Neural crest cell (in vitro differentiated cells): ENCODE measurements around the gene PGAM1. TPM values are rescaled to one million over a fixed set of nuclear protein-coding genes. Genes with fewer than 3 reads are reported as not detected.

ENCODE experiments used
- DNase-seq: peaks from one replicate; pipeline ENCODE4 v3.0.0; 2021; ENCODE audit warnings: low read depth, mixed read lengths, low spot score
- H3K27ac Mint-ChIP-seq: one replicate; pipeline ENCODE4 v1.8.0; 2021; ENCODE audit warnings: mild to moderate bottlenecking, mixed read lengths; ENCODE audit not compliant: unreplicated experiment
- H3K27me3 Mint-ChIP-seq: 2 replicates; pipeline ENCODE4 v1.8.0; 2021; ENCODE audit warnings: low read depth, mild to moderate bottlenecking, mixed read lengths
- H3K36me3 Mint-ChIP-seq: 2 replicates; pipeline ENCODE4 v1.8.0; 2021; ENCODE audit warnings: low read depth, mild to moderate bottlenecking, mixed read lengths
- H3K4me1 Mint-ChIP-seq: 2 replicates; pipeline ENCODE4 v1.8.0; 2021; ENCODE audit warnings: mixed read lengths
- H3K4me3 Mint-ChIP-seq: one replicate; pipeline ENCODE4 v1.8.0; 2021; ENCODE audit warnings: mild to moderate bottlenecking, mixed read lengths
- H3K9me3 Mint-ChIP-seq: 2 replicates; pipeline ENCODE4 v1.8.0; 2021; ENCODE audit warnings: mixed read lengths
- CTCF ChIP-seq: fragments of 200-600 bp; sonication (generic); conservative IDR thresholded peaks from 2 replicates; pipeline ENCODE4 v1.5.0; 2021; ENCODE audit warnings: antibody characterized with exemption, mild to moderate bottlenecking
- total RNA-seq: library from RNA; stranded (reverse); gene quantifications from 2 replicates; pipeline ENCODE4 v1.2.1, GENCODE V29; 2021

Gene PGAM1
- total RNA-seq, 1 donor from 2014 or later, result 313 TPM

DNA sequence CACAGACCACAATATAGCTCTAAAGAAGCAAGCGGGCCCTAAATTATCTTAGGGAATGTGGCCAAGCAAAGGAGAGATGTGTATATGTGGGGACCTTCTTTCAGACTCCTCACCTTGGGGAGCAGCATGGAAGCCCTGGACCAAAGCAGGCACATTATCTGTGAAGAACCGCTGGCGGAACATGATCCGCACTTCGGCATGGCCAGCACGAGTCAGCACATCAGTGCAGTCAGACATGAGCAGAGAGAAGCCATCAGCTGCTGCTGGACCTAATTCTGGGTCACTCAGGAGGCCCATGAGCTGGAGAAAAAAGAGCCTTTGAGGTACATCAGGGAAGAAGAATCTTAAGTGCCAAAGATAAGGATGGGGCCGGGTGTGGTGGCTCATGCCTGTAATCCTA is 33.9 kb downstream of the PGAM1 start:
- Mint-ChIP-seq H3K9me3 (no peaks in the 10 kb centered on the region), H3K4me1 (no peaks in the 10 kb centered on the region), H3K27me3 (no peaks in the 10 kb centered on the region), H3K4me3 (no peak overlapping the region), H3K27ac (no peak overlapping the region), H3K36me3 (peaks cover 22% of the 10 kb centered on the region)
- no peak for DNase-seq
- no peak for TF ChIP-seq CTCF

- Mint-ChIP-seq H3K9me3 (no peaks in the 10 kb centered on the region), H3K27me3 (no peaks in the 10 kb centered on the region), H3K27ac (no peak overlapping the region), H3K4me1 (no peaks in the 10 kb centered on the region), H3K36me3 (peaks cover 18% of the 10 kb centered on the region), H3K4me3 (no peak overlapping the region)
- no peak for TF ChIP-seq CTCF
- no peak for DNase-seq
Measured at GRCh38 chr10:97462309-97462708, 36.3 kb downstream of the PGAM1 start.

DNA sequence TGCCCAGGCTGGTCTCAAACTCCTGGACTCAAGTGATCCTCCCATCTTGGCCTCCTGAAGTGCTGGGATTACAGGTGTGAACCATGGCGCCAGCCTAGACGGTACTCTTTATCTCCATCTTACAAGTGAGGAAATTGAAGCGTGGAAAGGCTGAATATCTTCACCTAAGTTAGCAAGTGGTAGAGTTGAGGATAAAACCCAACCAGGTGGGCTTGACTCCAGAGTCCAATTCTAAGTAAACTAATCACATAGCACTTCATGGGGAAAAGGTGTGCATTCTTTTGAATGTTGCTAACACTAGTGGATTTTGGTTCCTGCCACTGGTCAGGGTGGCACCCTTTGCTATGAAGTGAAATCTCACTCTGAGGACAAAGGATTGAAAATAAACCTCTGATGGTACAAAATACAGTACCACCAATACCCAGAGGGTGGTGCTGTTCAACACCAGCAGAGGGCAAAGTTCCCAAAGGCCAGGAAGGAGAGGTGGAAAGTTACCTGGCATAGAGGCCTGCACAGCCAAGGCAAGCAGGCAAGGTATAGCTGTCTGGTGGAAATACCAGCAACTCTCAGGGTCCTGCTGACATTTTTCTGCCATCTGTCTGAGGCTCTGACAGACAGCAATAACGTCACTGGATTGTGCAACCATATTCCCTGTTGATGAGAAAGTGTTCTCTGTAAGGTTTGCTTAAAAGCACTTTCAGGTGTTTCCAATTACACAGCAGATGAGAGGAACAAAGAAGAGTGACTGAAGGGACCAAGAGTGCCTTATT is 37.6 kb downstream of the PGAM1 start:
- DNase-seq, result peak; percentile 53

GRCh38 chr10:97464226-97464625 is 38.2 kb downstream of the PGAM1 start:
- no peak for TF ChIP-seq CTCF
- H3K27me3 Mint-ChIP-seq, result no peaks in the 10 kb centered on the region
- peaks cover 9% of the 10 kb centered on the region for H3K36me3 Mint-ChIP-seq
- H3K4me3 Mint-ChIP-seq, result no peak overlapping the region
- H3K27ac Mint-ChIP-seq, result no peak overlapping the region
- no peaks in the 10 kb centered on the region for H3K9me3 Mint-ChIP-seq
- H3K4me1 Mint-ChIP-seq, result no peaks in the 10 kb centered on the region
- no peak for DNase-seq

More for the DNA sequence above, 37.6 kb downstream of the PGAM1 start:
- Mint-ChIP-seq H3K27me3 (no peaks in the 10 kb centered on the region), H3K36me3 (peaks cover 13% of the 10 kb centered on the region), H3K27ac (no peak overlapping the region), H3K9me3 (no peaks in the 10 kb centered on the region), H3K4me1 (no peaks in the 10 kb centered on the region), H3K4me3 (no peak overlapping the region)
- TF ChIP-seq CTCF, result peak; percentile 90

- H3K9me3 Mint-ChIP-seq, result no peaks in the 10 kb centered on the region
- H3K27me3 Mint-ChIP-seq, result no peaks in the 10 kb centered on the region
- no peaks in the 10 kb centered on the region for H3K4me1 Mint-ChIP-seq
- TF ChIP-seq CTCF, result no peak
- no peak for DNase-seq
- no peak overlapping the region for H3K4me3 Mint-ChIP-seq
- H3K36me3 Mint-ChIP-seq, result peaks cover 7% of the 10 kb centered on the region
- H3K27ac Mint-ChIP-seq, result no peak overlapping the region
Measured at GRCh38 chr10:97465982-97466381, 40.0 kb downstream of the PGAM1 start.
